ENCODE results near the gene ITGAD.

Gene ITGAD

GRCh38 chr16:31397096-31397660, 4.0 kb downstream of the ITGAD start:
- Histone ChIP-seq H2BK12ac (ENCODE audit: low read length) (no peak overlapping the region), H2BK5ac (ENCODE audit: low read depth, low read length, poor library complexity) (no peak overlapping the region), H3K27me3 (ENCODE audit: insufficient read depth, low read length) (no peaks in the 10 kb centered on the region), H3K23ac (ENCODE audit: low read length) (no peak overlapping the region), H3K9ac (ENCODE audit: low read length) (no peak overlapping the region), H3K18ac (ENCODE audit: low read length) (no peak overlapping the region), H3K36me3 (ENCODE audit: control insufficient read depth in 1 of 2, insufficient read depth in 2 of 2, low read length in 2 of 2) (no peaks in the 10 kb centered on the region), H3K4me2 (ENCODE audit: low read length) (no peak overlapping the region), H3K9me3 (ENCODE audit: insufficient read depth, low read depth, low read length) (peaks cover 11% of the 10 kb centered on the region), H3K4me3 (ENCODE audit: low read depth, low read length) (no peak overlapping the region), H3K79me1 (ENCODE audit: low read length) (no peaks in the 10 kb centered on the region), H4K8ac (ENCODE audit: low read depth, low read length) (no peak overlapping the region), H3K4me1 (ENCODE audit: control insufficient read depth in 1 of 2, insufficient read depth in 2 of 2, low read length in 2 of 2) (no peaks in the 10 kb centered on the region), H4K91ac (ENCODE audit: low read depth, low read length) (no peak overlapping the region), H2AK5ac (ENCODE audit: low read length) (no peak overlapping the region), H3K27ac (ENCODE audit: low read depth, low read length) (no peak overlapping the region), H3K79me2 (ENCODE audit: control insufficient read depth, insufficient read depth, low read length, poor library complexity) (no peaks in the 10 kb centered on the region), H2BK120ac (ENCODE audit: insufficient read depth, low read length, poor library complexity) (no peak overlapping the region), H3K14ac (ENCODE audit: low read length) (no peak overlapping the region), H2AFZ (ENCODE audit: insufficient read depth, low read length, poor library complexity) (no peak overlapping the region), H3K4ac (ENCODE audit: low read depth, low read length) (no peak overlapping the region), H4K12ac (ENCODE audit: low read depth, low read length) (peak overlapping the region; percentile 45)
- no CpG with 5 or more reads among the region's 18 CpGs for WGBS (ENCODE audit: extremely low coverage, insufficient coverage, insufficient read length)
- DNase-seq: peak in 1 of 2 donors; percentile 10

- Histone ChIP-seq H3K4me3 (ENCODE audit: low read depth, low read length) (no peak overlapping the region), H4K8ac (ENCODE audit: low read depth, low read length) (no peak overlapping the region), H3K4ac (ENCODE audit: low read depth, low read length) (no peak overlapping the region), H4K91ac (ENCODE audit: low read depth, low read length) (no peak overlapping the region), H3K18ac (ENCODE audit: low read length) (no peak overlapping the region), H3K9me3 (ENCODE audit: insufficient read depth, low read depth, low read length) (peaks cover 11% of the 10 kb centered on the region), H3K23ac (ENCODE audit: low read length) (no peak overlapping the region), H2BK5ac (ENCODE audit: low read depth, low read length, poor library complexity) (no peak overlapping the region), H2AK5ac (ENCODE audit: low read length) (no peak overlapping the region), H3K4me1 (ENCODE audit: control insufficient read depth in 1 of 2, insufficient read depth in 2 of 2, low read length in 2 of 2) (no peaks in the 10 kb centered on the region), H2BK120ac (ENCODE audit: insufficient read depth, low read length, poor library complexity) (no peak overlapping the region), H3K27me3 (ENCODE audit: insufficient read depth, low read length) (no peaks in the 10 kb centered on the region), H3K27ac (ENCODE audit: low read depth, low read length) (no peak overlapping the region), H3K36me3 (ENCODE audit: control insufficient read depth in 1 of 2, insufficient read depth in 2 of 2, low read length in 2 of 2) (no peaks in the 10 kb centered on the region), H3K14ac (ENCODE audit: low read length) (no peak overlapping the region), H3K9ac (ENCODE audit: low read length) (no peak overlapping the region), H2AFZ (ENCODE audit: insufficient read depth, low read length, poor library complexity) (no peak overlapping the region), H3K4me2 (ENCODE audit: low read length) (no peak overlapping the region), H2BK12ac (ENCODE audit: low read length) (no peak overlapping the region), H3K79me1 (ENCODE audit: low read length) (no peaks in the 10 kb centered on the region), H4K12ac (ENCODE audit: low read depth, low read length) (no peak overlapping the region), H3K79me2 (ENCODE audit: control insufficient read depth, insufficient read depth, low read length, poor library complexity) (no peaks in the 10 kb centered on the region)
- whole genome bisulfite sequencing (ENCODE audit: extremely low coverage, insufficient coverage, insufficient read length): no CpG with 5 or more reads among the region's 9 CpGs
- no peak for DNase-seq
These were observed 4.6 kb downstream of the ITGAD start for GRCh38 chr16:31397701-31398100.

GRCh38 chr16:31400191-31400590, 7.1 kb downstream of the ITGAD start:
- no peak overlapping the region for H2BK5ac ChIP-seq (ENCODE audit: low read depth, low read length, poor library complexity)
- no peak overlapping the region for H3K18ac ChIP-seq (ENCODE audit: low read length)
- no peak overlapping the region for H3K27ac ChIP-seq (ENCODE audit: low read depth, low read length)
- no peak overlapping the region for H3K14ac ChIP-seq (ENCODE audit: low read length)
- no peak overlapping the region for H2AFZ ChIP-seq (ENCODE audit: insufficient read depth, low read length, poor library complexity)
- H4K8ac ChIP-seq (ENCODE audit: low read depth, low read length): no peak overlapping the region
- no peak overlapping the region for H2BK12ac ChIP-seq (ENCODE audit: low read length)
- no peak overlapping the region for H4K91ac ChIP-seq (ENCODE audit: low read depth, low read length)
- H3K79me2 ChIP-seq (ENCODE audit: control insufficient read depth, insufficient read depth, low read length, poor library complexity): no peaks in the 10 kb centered on the region
- H3K4me2 ChIP-seq (ENCODE audit: low read length): no peak overlapping the region
- no peak overlapping the region for H3K4ac ChIP-seq (ENCODE audit: low read depth, low read length)
- H4K12ac ChIP-seq (ENCODE audit: low read depth, low read length): no peak overlapping the region
- no peaks in the 10 kb centered on the region for H3K36me3 ChIP-seq (ENCODE audit: control insufficient read depth in 1 of 2, insufficient read depth in 2 of 2, low read length in 2 of 2)
- H3K27me3 ChIP-seq (ENCODE audit: insufficient read depth, low read length): no peaks in the 10 kb centered on the region
- H2AK5ac ChIP-seq (ENCODE audit: low read length): no peak overlapping the region
- H2BK120ac ChIP-seq (ENCODE audit: insufficient read depth, low read length, poor library complexity): no peak overlapping the region
- no peak overlapping the region for H3K23ac ChIP-seq (ENCODE audit: low read length)
- H3K4me1 ChIP-seq (ENCODE audit: control insufficient read depth in 1 of 2, insufficient read depth in 2 of 2, low read length in 2 of 2): no peaks in the 10 kb centered on the region
- H3K79me1 ChIP-seq (ENCODE audit: low read length): no peaks in the 10 kb centered on the region
- WGBS (ENCODE audit: extremely low coverage, insufficient coverage, insufficient read length): no CpG with 5 or more reads among the region's 2 CpGs
- no peak overlapping the region for H3K9ac ChIP-seq (ENCODE audit: low read length)
- peaks cover 11% of the 10 kb centered on the region for H3K9me3 ChIP-seq (ENCODE audit: insufficient read depth, low read depth, low read length)
- no peak overlapping the region for H3K4me3 ChIP-seq (ENCODE audit: low read depth, low read length)
- DNase-seq: no peak

GRCh38 chr16:31401436-31401835, 8.3 kb downstream of the ITGAD start:
- no peak overlapping the region for H2BK5ac ChIP-seq (ENCODE audit: low read depth, low read length, poor library complexity)
- no peak overlapping the region for H4K8ac ChIP-seq (ENCODE audit: low read depth, low read length)
- H3K4me3 ChIP-seq (ENCODE audit: low read depth, low read length): no peak overlapping the region
- no peaks in the 10 kb centered on the region for H3K27me3 ChIP-seq (ENCODE audit: insufficient read depth, low read length)
- no peak overlapping the region for H2BK12ac ChIP-seq (ENCODE audit: low read length)
- H3K9ac ChIP-seq (ENCODE audit: low read length): no peak overlapping the region
- H3K36me3 ChIP-seq (ENCODE audit: control insufficient read depth in 1 of 2, insufficient read depth in 2 of 2, low read length in 2 of 2): no peaks in the 10 kb centered on the region
- no peak for DNase-seq
- H3K4me1 ChIP-seq (ENCODE audit: control insufficient read depth in 1 of 2, insufficient read depth in 2 of 2, low read length in 2 of 2): no peaks in the 10 kb centered on the region
- H2AFZ ChIP-seq (ENCODE audit: insufficient read depth, low read length, poor library complexity): no peak overlapping the region
- no CpG with 5 or more reads among the region's 11 CpGs for WGBS (ENCODE audit: extremely low coverage, insufficient coverage, insufficient read length)
- no peak overlapping the region for H3K27ac ChIP-seq (ENCODE audit: low read depth, low read length)
- H3K79me1 ChIP-seq (ENCODE audit: low read length): no peaks in the 10 kb centered on the region
- H3K4me2 ChIP-seq (ENCODE audit: low read length): no peak overlapping the region
- H3K18ac ChIP-seq (ENCODE audit: low read length): no peak overlapping the region
- H3K14ac ChIP-seq (ENCODE audit: low read length): no peak overlapping the region
- H2BK120ac ChIP-seq (ENCODE audit: insufficient read depth, low read length, poor library complexity): no peak overlapping the region
- no peak overlapping the region for H3K4ac ChIP-seq (ENCODE audit: low read depth, low read length)
- peaks cover 11% of the 10 kb centered on the region for H3K9me3 ChIP-seq (ENCODE audit: insufficient read depth, low read depth, low read length)
- no peak overlapping the region for H4K12ac ChIP-seq (ENCODE audit: low read depth, low read length)
- no peak overlapping the region for H2AK5ac ChIP-seq (ENCODE audit: low read length)
- H3K23ac ChIP-seq (ENCODE audit: low read length): no peak overlapping the region
- no peaks in the 10 kb centered on the region for H3K79me2 ChIP-seq (ENCODE audit: control insufficient read depth, insufficient read depth, low read length, poor library complexity)
- no peak overlapping the region for H4K91ac ChIP-seq (ENCODE audit: low read depth, low read length)
